CMK (cell line): ENCODE results near the gene MEIOSIN.

ENCODE experiments used
- DNase-seq: peaks from one replicate; pipeline ENCODE4 v3.0.0-alpha.2; 2010; ENCODE audit warnings: low read depth

MEIOSIN gene

GRCh38 chr19:45800070-45800553 is 66.9 kb downstream of the MEIOSIN start:
- DNase-seq, result no peak

GRCh38 chr19:45801603-45802175 is 68.5 kb downstream of the MEIOSIN start:
- no peak for DNase-seq

- DNase-seq, result no peak
Measured at GRCh38 chr19:45804140-45804958, 71.1 kb downstream of the MEIOSIN start.

GRCh38 chr19:45804959-45805230 is 71.7 kb downstream of the MEIOSIN start:
- DNase-seq, result no peak

GRCh38 chr19:45805719-45806118 is 72.5 kb downstream of the MEIOSIN start:
- DNase-seq, result no peak

- no peak for DNase-seq
Measured at GRCh38 chr19:45809643-45810159, 76.5 kb downstream of the MEIOSIN start.

GRCh38 chr19:45812297-45812696 is 79.1 kb downstream of the MEIOSIN start:
- DNase-seq, result no peak
